Peyer's patch (tissue), 4 donors: ENCODE results near the gene PFKL. TPM values are rescaled to one million over a fixed set of nuclear protein-coding genes. Genes with fewer than 3 reads are reported as not detected.

ENCODE experiments used
- DNase-seq, 3 donors: peaks; one replicate each; pipeline ENCODE4 v3.0.0-alpha.2; 2017 to 2019
- H3K27ac ChIP-seq, 4 donors: fragments of 200-600 bp; sonication (generic); one replicate each; pipeline ENCODE4 v1.5.1; 2016 to 2019
- H3K27me3 ChIP-seq, 2 donors: fragments of 200-600 bp; sonication (generic); one replicate each; pipeline ENCODE4 v1.5.1; 2019
- H3K36me3 ChIP-seq, 3 donors: fragments of 200-600 bp; sonication (generic); one replicate each; pipeline ENCODE4 v1.5.1; 2016 to 2019
- H3K4me1 ChIP-seq, 4 donors: fragments of 200-600 bp; sonication (generic); one replicate each; pipeline ENCODE4 v1.5.1; 2016 to 2019
- H3K4me3 ChIP-seq, 4 donors: fragments of 200-600 bp; sonication (generic); 1 replicate in 3 of 4; 2 replicates in 1 of 4; pipeline ENCODE4 v1.5.1; 2016 to 2019; ENCODE audit warnings: mild to moderate bottlenecking in 1 of 4
- H3K9me3 ChIP-seq, 4 donors: fragments of 200-600 bp; sonication (generic); one replicate each; pipeline ENCODE4 v1.5.1; 2016 to 2019; ENCODE audit warnings: mild to moderate bottlenecking in 1 of 4
- POLR2A ChIP-seq, 2 donors: fragments of 450-650 bp; IDR thresholded peaks; one replicate each; pipeline ENCODE4 v1.5.1; 2017; ENCODE audit warnings: antibody characterized with exemption in 2 of 2, mild to moderate bottlenecking in 2 of 2, moderate library complexity in 2 of 2
- total RNA-seq, 4 donors: library from RNA; depleted of rRNA; stranded (reverse); fragments of >200 nt; gene quantifications; one replicate each; pipeline ENCODE4 v1.1.0, GENCODE V29; 2016
- TF ChIP-seq, protein P1 (sequence below), 6 experiments: fragments of 450-650 bp in 4 of 6; fragments of 200-600 bp in 2 of 6; sonication (generic) in 1 of 6; IDR thresholded peaks; one replicate each; pipeline ENCODE4 v1.5.1; 2017 to 2019; ENCODE audit warnings: antibody characterized with exemption in 6 of 6, mild to moderate bottlenecking in 3 of 6, moderate library complexity in 1 of 6

Gene PFKL
- total RNA-seq, 4 donors from 2014 or later = 192 to 404 (median 274) TPM

DNA sequence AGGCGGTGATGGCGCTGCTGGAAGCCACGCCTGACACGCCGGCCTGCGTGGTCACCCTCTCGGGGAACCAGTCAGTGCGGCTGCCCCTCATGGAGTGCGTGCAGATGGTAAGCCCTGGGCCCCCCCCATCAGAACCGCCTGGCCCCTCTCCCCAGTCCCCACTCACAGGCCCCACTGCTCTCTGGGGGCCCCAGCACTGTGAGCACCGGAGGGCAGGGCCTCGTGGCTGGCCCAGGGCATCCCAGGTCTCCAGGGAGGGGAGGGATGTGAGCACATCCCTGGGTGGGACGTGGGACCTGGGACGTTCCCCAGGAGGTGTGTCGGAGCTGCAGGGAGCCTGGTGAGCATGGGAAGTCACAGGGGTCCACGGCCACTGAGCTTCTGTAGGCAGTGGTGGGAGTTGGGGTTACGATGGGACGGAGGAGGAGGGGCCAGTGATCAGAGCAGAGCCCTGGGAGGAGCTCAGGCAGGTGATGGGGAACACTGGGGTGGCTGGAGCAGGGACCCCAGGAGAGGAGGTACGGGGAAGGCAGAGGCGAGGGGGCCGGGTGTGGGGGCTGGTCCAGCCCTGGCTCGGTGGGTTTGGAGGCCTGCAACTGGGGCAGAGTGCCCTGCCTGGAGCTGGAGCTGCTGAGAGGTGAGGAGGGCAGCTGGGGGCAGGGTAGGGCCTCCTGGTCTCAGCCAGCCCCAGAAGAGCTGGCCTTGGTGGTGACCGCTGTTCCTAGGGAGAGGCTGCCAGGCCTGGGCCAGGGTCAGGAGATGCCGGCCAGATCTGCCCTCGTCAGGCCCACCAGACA, 18.8 kb downstream of the PFKL start:
- Histone ChIP-seq H3K9me3 (no peaks in the 10 kb centered on the region), H3K27me3 (no peaks in the 10 kb centered on the region), H3K27ac (no peak overlapping the region), H3K4me1 (no peaks in the 10 kb centered on the region), H3K36me3 (peaks cover 0 to 99% (median 0%) of the 10 kb centered on the region in 3 donors), H3K4me3 (no peak overlapping the region)
- no peak for DNase-seq
- no peak for TF ChIP-seq POLR2A (IDR thresholded peaks at IDR 0.05)
- TF ChIP-seq, protein P1, sequence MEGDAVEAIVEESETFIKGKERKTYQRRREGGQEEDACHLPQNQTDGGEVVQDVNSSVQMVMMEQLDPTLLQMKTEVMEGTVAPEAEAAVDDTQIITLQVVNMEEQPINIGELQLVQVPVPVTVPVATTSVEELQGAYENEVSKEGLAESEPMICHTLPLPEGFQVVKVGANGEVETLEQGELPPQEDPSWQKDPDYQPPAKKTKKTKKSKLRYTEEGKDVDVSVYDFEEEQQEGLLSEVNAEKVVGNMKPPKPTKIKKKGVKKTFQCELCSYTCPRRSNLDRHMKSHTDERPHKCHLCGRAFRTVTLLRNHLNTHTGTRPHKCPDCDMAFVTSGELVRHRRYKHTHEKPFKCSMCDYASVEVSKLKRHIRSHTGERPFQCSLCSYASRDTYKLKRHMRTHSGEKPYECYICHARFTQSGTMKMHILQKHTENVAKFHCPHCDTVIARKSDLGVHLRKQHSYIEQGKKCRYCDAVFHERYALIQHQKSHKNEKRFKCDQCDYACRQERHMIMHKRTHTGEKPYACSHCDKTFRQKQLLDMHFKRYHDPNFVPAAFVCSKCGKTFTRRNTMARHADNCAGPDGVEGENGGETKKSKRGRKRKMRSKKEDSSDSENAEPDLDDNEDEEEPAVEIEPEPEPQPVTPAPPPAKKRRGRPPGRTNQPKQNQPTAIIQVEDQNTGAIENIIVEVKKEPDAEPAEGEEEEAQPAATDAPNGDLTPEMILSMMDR (IDR thresholded peaks at IDR 0.05) = no peak

DNA sequence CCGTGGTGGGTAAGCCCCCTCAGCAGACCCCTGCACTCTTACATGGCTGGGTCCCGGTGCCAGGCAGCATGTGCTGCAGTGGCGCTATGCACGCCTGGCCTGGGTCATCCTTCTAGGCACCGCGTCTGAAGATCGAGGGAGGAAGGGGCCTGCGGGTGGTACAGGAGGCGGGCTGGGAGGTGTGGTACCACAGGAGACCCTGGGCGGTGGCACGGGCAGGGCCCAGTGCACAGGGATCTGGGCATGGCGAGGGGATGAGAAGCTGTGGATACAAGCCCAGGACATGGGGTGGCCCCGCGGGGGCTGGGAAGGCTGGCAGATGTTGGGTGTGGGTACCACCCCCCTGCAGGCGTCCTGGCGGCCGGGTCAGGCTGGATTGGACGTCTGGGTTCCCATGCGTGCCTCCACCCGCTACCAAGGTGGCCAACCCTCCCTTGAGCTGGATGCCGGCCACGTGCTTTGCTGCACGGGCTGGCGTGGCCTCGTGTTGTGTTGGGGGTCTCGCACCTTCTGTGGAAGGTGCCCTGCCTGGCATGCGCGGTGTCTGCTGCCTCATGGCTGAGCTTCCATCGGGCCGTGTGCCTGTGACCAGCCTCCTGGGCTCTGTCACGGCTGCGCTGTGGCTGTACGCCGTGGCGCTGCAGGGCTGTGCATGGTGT, 19.7 kb downstream of the PFKL start:
- no peak for DNase-seq
- Histone ChIP-seq H3K27ac (no peak overlapping the region), H3K27me3 (no peaks in the 10 kb centered on the region), H3K4me3 (no peak overlapping the region), H3K9me3 (no peaks in the 10 kb centered on the region), H3K36me3 (peaks cover 0 to 99% (median 0%) of the 10 kb centered on the region in 3 donors), H3K4me1 (no peaks in the 10 kb centered on the region)
- no peak for TF ChIP-seq POLR2A (IDR thresholded peaks at IDR 0.05)

GRCh38 chr21:44320847-44321246, 21.0 kb downstream of the PFKL start:
- TF ChIP-seq, protein P1 (IDR thresholded peaks at IDR 0.05) = no peak
- no peak for TF ChIP-seq POLR2A (IDR thresholded peaks at IDR 0.05)
- H3K9me3 ChIP-seq = no peaks in the 10 kb centered on the region
- no peaks in the 10 kb centered on the region for H3K4me1 ChIP-seq
- H3K27ac ChIP-seq = no peak overlapping the region
- DNase-seq = no peak
- no peak overlapping the region for H3K4me3 ChIP-seq
- H3K27me3 ChIP-seq = no peaks in the 10 kb centered on the region
- H3K36me3 ChIP-seq = peaks cover 0 to 99% (median 0%) of the 10 kb centered on the region in 3 donors

DNA sequence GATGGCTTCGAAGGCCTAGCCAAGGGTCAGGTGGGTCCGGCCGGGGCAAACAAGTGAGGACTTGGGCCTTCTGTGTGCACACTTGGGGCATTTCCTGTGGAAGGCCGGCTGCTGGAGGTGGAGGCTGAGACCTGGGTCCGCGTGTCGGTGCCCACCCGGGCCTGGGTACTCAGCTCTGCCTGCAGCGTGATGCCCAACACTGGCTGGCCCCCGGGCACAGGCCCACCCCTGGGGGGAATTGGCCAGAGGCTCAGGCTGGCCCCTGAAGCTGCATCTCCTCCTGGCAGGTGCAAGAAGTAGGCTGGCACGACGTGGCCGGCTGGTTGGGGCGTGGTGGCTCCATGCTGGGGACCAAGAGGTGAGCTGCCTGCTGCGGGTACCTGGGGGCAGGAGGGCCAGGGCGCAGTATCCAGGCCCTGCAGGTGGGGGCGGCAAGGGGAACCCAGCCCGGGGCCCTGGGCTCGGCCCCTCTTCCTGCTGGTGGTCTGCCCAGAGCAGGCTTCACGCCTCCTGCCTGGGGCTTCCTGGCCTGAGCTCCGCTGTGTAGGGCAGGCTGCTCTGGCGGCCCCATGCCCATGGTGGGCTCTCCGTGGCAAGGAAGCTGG, 22.1 kb downstream of the PFKL start:
- Histone ChIP-seq H3K9me3 (no peaks in the 10 kb centered on the region), H3K27ac (no peak overlapping the region), H3K27me3 (no peaks in the 10 kb centered on the region), H3K4me3 (no peak overlapping the region), H3K36me3 (peaks cover 0 to 100% (median 0%) of the 10 kb centered on the region in 3 donors), H3K4me1 (no peaks in the 10 kb centered on the region)
- no peak for DNase-seq
- TF ChIP-seq, protein P1 (IDR thresholded peaks at IDR 0.05) = no peak
- no peak for TF ChIP-seq POLR2A (IDR thresholded peaks at IDR 0.05)

DNA sequence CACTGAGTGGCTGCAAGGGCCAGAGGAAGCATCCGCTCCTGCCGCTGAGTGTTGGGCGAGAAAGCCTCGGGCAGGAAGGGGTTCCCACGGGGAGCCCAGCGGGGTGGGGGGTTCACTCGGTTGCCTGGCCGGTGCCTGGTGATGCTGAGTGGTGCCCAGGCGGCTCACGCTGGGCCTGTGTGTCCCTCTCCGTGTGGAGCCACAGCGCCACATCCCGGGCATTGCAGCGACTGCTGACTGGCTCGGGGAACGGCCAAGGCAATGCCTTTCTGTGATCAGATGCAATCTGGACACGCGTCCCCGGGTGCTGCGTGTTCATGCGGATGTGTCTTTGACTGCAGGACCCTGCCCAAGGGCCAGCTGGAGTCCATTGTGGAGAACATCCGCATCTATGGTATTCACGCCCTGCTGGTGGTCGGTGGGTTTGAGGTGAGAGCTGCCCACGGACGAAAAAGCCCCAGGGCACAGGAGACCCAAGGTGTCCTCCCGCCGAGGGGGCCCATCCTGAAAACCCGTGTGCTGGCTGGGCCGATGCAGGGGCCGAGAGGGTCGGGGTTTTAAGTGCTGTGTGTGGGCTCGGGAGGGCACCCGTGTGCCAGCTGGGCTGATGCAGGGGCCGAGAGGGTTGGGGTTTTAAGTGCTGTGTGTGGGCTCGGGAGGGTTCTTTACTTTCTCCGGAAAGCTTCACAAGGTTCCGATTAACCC, 22.9 kb downstream of the PFKL start:
- Histone ChIP-seq H3K36me3 (peaks cover 0 to 100% (median 0%) of the 10 kb centered on the region in 3 donors), H3K27ac (no peak overlapping the region), H3K9me3 (no peaks in the 10 kb centered on the region), H3K4me3 (no peak overlapping the region), H3K27me3 (no peaks in the 10 kb centered on the region), H3K4me1 (no peaks in the 10 kb centered on the region)
- TF ChIP-seq, protein P1 (IDR thresholded peaks at IDR 0.05) = no peak
- TF ChIP-seq POLR2A (IDR thresholded peaks at IDR 0.05) = no peak
- no peak for DNase-seq
